Prostate gland (tissue), 2 donors: ENCODE measurements around the gene RYR1.

Source experiments
- POLR2A ChIP-seq: fragments of 450-650 bp; IDR thresholded peaks from one replicate; pipeline ENCODE4 v1.6.1; 2016; ENCODE audit warnings: antibody characterized with exemption, mild to moderate bottlenecking
- POLR2AphosphoS5 ChIP-seq: sonication (generic); formaldehyde crosslinking; IDR thresholded peaks from one replicate; pipeline ENCODE4 v1.6.1; 2017; ENCODE audit warnings: antibody characterized with exemption
- TF ChIP-seq, protein P1 (sequence below), 4 experiments: fragments of 200-600 bp in 2 of 4; fragments of 450-650 bp in 2 of 4; sonication (generic) in 2 of 4; IDR thresholded peaks; 1 replicate in 3 of 4; 2 replicates in 1 of 4; pipeline ENCODE4 v1.5.1; 2016 to 2019; ENCODE audit warnings: antibody characterized with exemption in 4 of 4, mild to moderate bottlenecking in 2 of 4, moderate library complexity in 2 of 4

DNA sequence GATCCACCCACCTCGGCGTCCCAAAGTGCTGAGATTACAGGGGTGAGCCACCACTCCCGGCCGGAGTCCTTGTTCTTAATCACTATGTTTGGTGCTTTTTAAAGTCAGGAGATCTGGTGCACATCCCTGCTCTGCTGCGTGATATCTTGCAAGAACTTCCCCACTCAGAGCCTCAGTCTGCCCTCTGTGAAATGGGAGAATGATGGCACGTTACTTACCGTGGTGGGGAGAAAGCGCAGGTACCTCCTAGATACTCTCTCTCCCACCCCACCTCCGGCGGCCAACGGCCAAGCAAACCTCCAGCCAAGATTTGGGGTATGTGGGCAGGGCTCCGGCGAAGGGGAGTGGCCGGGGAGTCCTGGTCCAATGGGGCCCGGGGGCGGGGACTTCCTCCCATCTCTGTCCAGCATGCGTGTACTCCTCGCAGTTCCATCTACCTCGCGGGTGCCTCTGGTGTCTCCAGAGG is at the start of gene RYR1:
- TF ChIP-seq, protein P1, sequence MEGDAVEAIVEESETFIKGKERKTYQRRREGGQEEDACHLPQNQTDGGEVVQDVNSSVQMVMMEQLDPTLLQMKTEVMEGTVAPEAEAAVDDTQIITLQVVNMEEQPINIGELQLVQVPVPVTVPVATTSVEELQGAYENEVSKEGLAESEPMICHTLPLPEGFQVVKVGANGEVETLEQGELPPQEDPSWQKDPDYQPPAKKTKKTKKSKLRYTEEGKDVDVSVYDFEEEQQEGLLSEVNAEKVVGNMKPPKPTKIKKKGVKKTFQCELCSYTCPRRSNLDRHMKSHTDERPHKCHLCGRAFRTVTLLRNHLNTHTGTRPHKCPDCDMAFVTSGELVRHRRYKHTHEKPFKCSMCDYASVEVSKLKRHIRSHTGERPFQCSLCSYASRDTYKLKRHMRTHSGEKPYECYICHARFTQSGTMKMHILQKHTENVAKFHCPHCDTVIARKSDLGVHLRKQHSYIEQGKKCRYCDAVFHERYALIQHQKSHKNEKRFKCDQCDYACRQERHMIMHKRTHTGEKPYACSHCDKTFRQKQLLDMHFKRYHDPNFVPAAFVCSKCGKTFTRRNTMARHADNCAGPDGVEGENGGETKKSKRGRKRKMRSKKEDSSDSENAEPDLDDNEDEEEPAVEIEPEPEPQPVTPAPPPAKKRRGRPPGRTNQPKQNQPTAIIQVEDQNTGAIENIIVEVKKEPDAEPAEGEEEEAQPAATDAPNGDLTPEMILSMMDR (IDR thresholded peaks at IDR 0.05), result no peak
- TF ChIP-seq POLR2A (no peak), POLR2AphosphoS5 (no peak)
